Measurements from ENCODE around the gene PI4KA. TPM values are rescaled to one million over a fixed set of nuclear protein-coding genes. Genes with fewer than 3 reads are reported as not detected.

PI4KA gene
- total RNA-seq, 1 experiment from 2014 or later = 65.8 TPM

- Histone ChIP-seq H3K27me3 (ENCODE audit: insufficient read depth, low read length) (no peaks in the 10 kb centered on the region), H3K4ac (ENCODE audit: low read depth, low read length) (no peak overlapping the region), H2BK5ac (ENCODE audit: insufficient read length, low read length) (no peak overlapping the region), H3K79me2 (ENCODE audit: insufficient read depth, low read length) (no peaks in the 10 kb centered on the region), H4K5ac (ENCODE audit: insufficient read length, low read depth, low read length) (no peak overlapping the region), H2AK5ac (ENCODE audit: insufficient read length, low read length) (no peak overlapping the region), H3K56ac (ENCODE audit: insufficient read length, low read depth, low read length) (no peak overlapping the region), H2BK120ac (ENCODE audit: low read depth, low read length, poor library complexity, severe bottlenecking) (no peak overlapping the region), H3K23me2 (ENCODE audit: insufficient read length, low read depth, low read length, poor library complexity, severe bottlenecking) (no peaks in the 10 kb centered on the region), H2BK20ac (ENCODE audit: low read depth, low read length, poor library complexity, severe bottlenecking) (no peak overlapping the region), H3K9me3 (ENCODE audit: control insufficient read depth, low read depth, low read length) (no peaks in the 10 kb centered on the region), H3K79me1 (ENCODE audit: insufficient read depth, low read depth, low read length, poor library complexity, severe bottlenecking) (no peaks in the 10 kb centered on the region), H2BK12ac (ENCODE audit: insufficient read length, low read depth, low read length) (no peak overlapping the region), H3K4me1 (ENCODE audit: insufficient read depth, low read length) (no peaks in the 10 kb centered on the region), H2BK15ac (ENCODE audit: low read depth, low read length) (no peak overlapping the region), H4K20me1 (ENCODE audit: control insufficient read depth, insufficient read depth, insufficient read length) (no peaks in the 10 kb centered on the region), H3K27ac (ENCODE audit: insufficient read length, low read depth, low read length) (no peak overlapping the region), H3K18ac (ENCODE audit: insufficient read length, low read depth, low read length) (no peak overlapping the region), H3K14ac (ENCODE audit: insufficient read depth, low read length) (no peak overlapping the region), H4K8ac (replicated peaks; ENCODE audit: insufficient read length, low read depth, low read length) (no peak overlapping the region), H3T11ph (ENCODE audit: low read length) (no peak overlapping the region), H3K4me2 (ENCODE audit: insufficient read depth, insufficient read length, low read length) (no peak overlapping the region), H2AFZ (ENCODE audit: low read length) (no peak overlapping the region), H3K9ac (ENCODE audit: extremely low read depth, insufficient read length, low read length) (no peak overlapping the region), H4K91ac (ENCODE audit: insufficient read length, low read depth, low read length) (no peak overlapping the region), H3K23ac (ENCODE audit: insufficient read length, low read depth, low read length) (no peak overlapping the region)
- Mint-ChIP-seq H3K36me3 (ENCODE audit: insufficient read depth in 1 of 3, low read depth in 3 of 3) (peaks cover 12 to 77% (median 48%) of the 10 kb centered on the region in 3 experiments; a peak in 6 of 7 replicates), H3K27ac (no peak overlapping the region), H3K9me3 (no peaks in the 10 kb centered on the region), H3K4me1 (peaks cover 4 to 5% of the 10 kb centered on the region in 2 experiments; a peak in 3 of 4 replicates), H3K27me3 (ENCODE audit: low read depth) (no peaks in the 10 kb centered on the region), H3K4me3 (no peak overlapping the region)
- TF ChIP-seq CTCF (conservative IDR thresholded peaks at IDR 0.05) = no peak
- WGBS (ENCODE audit: extremely low coverage, insufficient read length, low lambda C conversion rate) = no CpG with 5 or more reads among the region's 4 CpGs
- DNase-seq = no peak
Measured at GRCh38 chr22:20808844-20809243, 49.8 kb downstream of the PI4KA start.
